Skeletal muscle tissue (tissue), 4 donors: ENCODE measurements around the gene GET3. TPM values are rescaled to one million over a fixed set of nuclear protein-coding genes. Genes with fewer than 3 reads are reported as not detected.
"Not testable (repeated sequence)": the region's sequence is repeated elsewhere in the genome, so short reads cannot be mapped to it uniquely, and the experiment has no call there.

Experiments
- H3K27ac ChIP-seq: one replicate; pipeline ENCODE4 v1.7.0; 2013; ENCODE audit warnings: mild to moderate bottlenecking, low read depth, low read length, inconsistent platforms
- H3K27me3 ChIP-seq, 3 donors: one replicate each; pipeline ENCODE4 v1.7.0; 2013; ENCODE audit warnings: low read length in 3 of 3; ENCODE audit not compliant: control insufficient read depth in 3 of 3, insufficient read depth in 3 of 3
- H3K36me3 ChIP-seq, 3 donors: one replicate each; pipeline ENCODE4 v1.7.0; 2013; ENCODE audit warnings: low read length in 3 of 3; ENCODE audit not compliant: control insufficient read depth in 3 of 3, insufficient read depth in 3 of 3
- H3K4me1 ChIP-seq, 3 donors: one replicate each; pipeline ENCODE4 v1.7.0; 2013; ENCODE audit warnings: low read length in 3 of 3, mild to moderate bottlenecking in 3 of 3; ENCODE audit not compliant: control insufficient read depth in 3 of 3, insufficient read depth in 3 of 3
- H3K4me3 ChIP-seq, 3 donors: one replicate each; pipeline ENCODE4 v1.7.0; 2013; ENCODE audit warnings: low read length in 3 of 3
- H3K9ac ChIP-seq, 3 donors: one replicate each; pipeline ENCODE4 v1.7.0; 2013; ENCODE audit warnings: low read length in 3 of 3, mild to moderate bottlenecking in 3 of 3, moderate library complexity in 2 of 3, low read depth in 1 of 3
- H3K9me3 ChIP-seq, 3 donors: one replicate each; pipeline ENCODE4 v1.7.0; 2013; ENCODE audit warnings: low read length in 3 of 3; ENCODE audit not compliant: control insufficient read depth in 3 of 3
- total RNA-seq: library from RNA; depleted of rRNA; stranded (reverse); fragments of >200 nt; gene quantifications from one replicate; pipeline ENCODE4 v1.2.3, GENCODE V29; 2014
- donor health status: Osteomylitis.

The GET3 gene
- total RNA-seq, 1 donor from 2014 or later, result 53.8 TPM

- H3K4me3 ChIP-seq, H3K27ac ChIP-seq, H3K9me3 ChIP-seq, H3K27me3 ChIP-seq, H3K9ac ChIP-seq: not testable (repeated sequence)
- peaks cover 7 to 17% (median 9%) of the 10 kb centered on the region in 3 donors for H3K36me3 ChIP-seq
- H3K4me1 ChIP-seq, result peaks cover 25% of the 10 kb centered on the region in 3 donors
Observed at GRCh38 chr19:12725612-12726011, 11.7 kb upstream of the GET3 start.

GRCh38 chr19:12726988-12727316 is 10.3 kb upstream of the GET3 start:
- Histone ChIP-seq H3K9ac (no peak overlapping the region), H3K27ac (no peak overlapping the region), H3K4me3 (no peak overlapping the region), H3K4me1 (peaks cover 20 to 28% (median 22%) of the 10 kb centered on the region in 3 donors), H3K9me3 (no peaks in the 10 kb centered on the region), H3K36me3 (peaks cover 17 to 25% (median 18%) of the 10 kb centered on the region in 3 donors), H3K27me3 (no peaks in the 10 kb centered on the region)

GRCh38 chr19:12727745-12728433 is 9.4 kb upstream of the GET3 start:
- Histone ChIP-seq H3K27me3 (no peaks in the 10 kb centered on the region), H3K9me3 (no peaks in the 10 kb centered on the region), H3K4me1 (peaks cover 25 to 33% (median 28%) of the 10 kb centered on the region in 3 donors), H3K36me3 (peaks cover 17 to 25% (median 20%) of the 10 kb centered on the region in 3 donors), H3K9ac (no peak overlapping the region), H3K4me3 (no peak overlapping the region), H3K27ac (no peak overlapping the region)

- no peak overlapping the region for H3K4me3 ChIP-seq
- H3K36me3 ChIP-seq, result peaks cover 17 to 25% (median 20%) of the 10 kb centered on the region in 3 donors
- no peak overlapping the region for H3K27ac ChIP-seq
- H3K4me1 ChIP-seq, result peaks cover 21 to 30% (median 24%) of the 10 kb centered on the region in 3 donors
- H3K9me3 ChIP-seq, result no peaks in the 10 kb centered on the region
- no peaks in the 10 kb centered on the region for H3K27me3 ChIP-seq
- no peak overlapping the region for H3K9ac ChIP-seq
Observed at GRCh38 chr19:12730064-12730463, 7.2 kb upstream of the GET3 start.

GRCh38 chr19:12731337-12731736 is 6.0 kb upstream of the GET3 start:
- peaks cover 22 to 31% (median 24%) of the 10 kb centered on the region in 3 donors for H3K4me1 ChIP-seq
- peaks cover 17 to 25% (median 20%) of the 10 kb centered on the region in 3 donors for H3K36me3 ChIP-seq
- no peak overlapping the region for H3K4me3 ChIP-seq
- no peaks in the 10 kb centered on the region for H3K27me3 ChIP-seq
- H3K9ac ChIP-seq, result no peak overlapping the region
- H3K9me3 ChIP-seq, result no peaks in the 10 kb centered on the region
- no peak overlapping the region for H3K27ac ChIP-seq

- H3K4me3 ChIP-seq, result peak overlapping the region; percentile 74 to 94 (median 82)
- H3K9me3 ChIP-seq, result no peaks in the 10 kb centered on the region
- H3K27me3 ChIP-seq, result no peaks in the 10 kb centered on the region
- peaks cover 20 to 26% (median 22%) of the 10 kb centered on the region in 3 donors for H3K36me3 ChIP-seq
- H3K9ac ChIP-seq, result peak overlapping the region; percentile 82 to 98 (median 97)
- peaks cover 38 to 48% (median 40%) of the 10 kb centered on the region in 3 donors for H3K4me1 ChIP-seq
- peak overlapping the region; percentile 93 for H3K27ac ChIP-seq
Observed at GRCh38 chr19:12733369-12734214, 3.7 kb upstream of the GET3 start.

GRCh38 chr19:12737835-12738351 is 596 bp downstream of the GET3 start:
- peak overlapping the region; percentile 90 for H3K27ac ChIP-seq
- peak overlapping the region; percentile 79 to 86 (median 82) for H3K9ac ChIP-seq
- H3K4me1 ChIP-seq, result peaks cover 29 to 31% (median 30%) of the 10 kb centered on the region in 3 donors
- no peaks in the 10 kb centered on the region for H3K9me3 ChIP-seq
- H3K4me3 ChIP-seq, result peak overlapping the region; percentile 86 to 99 (median 98)
- H3K36me3 ChIP-seq, result peaks cover 7 to 19% (median 10%) of the 10 kb centered on the region in 3 donors
- no peaks in the 10 kb centered on the region for H3K27me3 ChIP-seq

- Histone ChIP-seq H3K4me3 (no peak overlapping the region), H3K36me3 (peaks cover 29 to 40% (median 39%) of the 10 kb centered on the region in 3 donors), H3K4me1 (peaks cover 0 to 7% (median 7%) of the 10 kb centered on the region in 3 donors), H3K27ac (no peak overlapping the region), H3K9ac (no peak overlapping the region), H3K9me3 (peaks cover 2 to 5% (median 4%) of the 10 kb centered on the region in 3 donors), H3K27me3 (peaks cover 3 to 27% (median 13%) of the 10 kb centered on the region in 3 donors)
Observed at GRCh38 chr19:12745166-12745897, 8.0 kb downstream of the GET3 start.

- H3K27me3 ChIP-seq, result peaks cover 24 to 54% (median 36%) of the 10 kb centered on the region in 3 donors
- no peak overlapping the region for H3K9ac ChIP-seq
- H3K4me3 ChIP-seq, result no peak overlapping the region
- H3K27ac ChIP-seq, result no peak overlapping the region
- peaks cover 2 to 8% (median 7%) of the 10 kb centered on the region in 3 donors for H3K4me1 ChIP-seq
- peaks cover 28 to 33% (median 33%) of the 10 kb centered on the region in 3 donors for H3K36me3 ChIP-seq
- peaks cover 2 to 5% (median 4%) of the 10 kb centered on the region in 3 donors for H3K9me3 ChIP-seq
Observed at GRCh38 chr19:12748489-12748888, 11.2 kb downstream of the GET3 start.
